H1 (cell line): Measurements from ENCODE around the gene SAG. TPM values are rescaled to one million over a fixed set of nuclear protein-coding genes. Genes with fewer than 3 reads are reported as not detected.

ENCODE experiments used
- BACH1 ChIP-seq: IDR thresholded peaks from 2 replicates; pipeline ENCODE4 v1.6.1; 2012; ENCODE audit warnings: low read length, improper control_type of control experiment
- CHD2 ChIP-seq: IDR thresholded peaks from 2 replicates; pipeline ENCODE4 v1.6.1; 2012; ENCODE audit warnings: low read length, improper control_type of control experiment
- EP300 ChIP-seq, 2 experiments: IDR thresholded peaks; 1 replicate in 1 of 2; 2 replicates in 1 of 2; pipeline ENCODE4 v1.6.1; 2011 to 2012; ENCODE audit warnings: low read depth in 2 of 2, low read length in 2 of 2, mild to moderate bottlenecking in 2 of 2, borderline replicate concordance in 1 of 2, inconsistent platforms in 1 of 2, moderate library complexity in 1 of 2
- EZH2 ChIP-seq: fragments of 200-600 bp; sonication (generic); IDR thresholded peaks from 2 replicates; pipeline ENCODE4 v1.7.1; 2012; ENCODE audit warnings: low read depth, mild to moderate bottlenecking, moderate library complexity, low read length, inconsistent platforms; ENCODE audit not compliant: severe bottlenecking
- MAFK ChIP-seq: IDR thresholded peaks from 2 replicates; pipeline ENCODE4 v1.6.1; 2012; ENCODE audit warnings: low read depth, mild to moderate bottlenecking, improper control_type of control experiment, low read length
- NRF1 ChIP-seq: IDR thresholded peaks from 2 replicates; pipeline ENCODE4 v1.6.1; 2011; ENCODE audit warnings: mild to moderate bottlenecking, low read depth, low read length, improper control_type of control experiment
- RFX5 ChIP-seq: IDR thresholded peaks from 2 replicates; pipeline ENCODE4 v1.6.1; 2011; ENCODE audit warnings: low read depth, low read length, improper control_type of control experiment, borderline replicate concordance
- RNF2 ChIP-seq: fragments of 200-900, 300-1000 bp; sonication (generic); IDR thresholded peaks from 2 replicates; pipeline ENCODE4 v1.7.1; 2016; ENCODE audit warnings: borderline replicate concordance, low read depth, mild to moderate bottlenecking, antibody characterized with exemption, low read length; ENCODE audit not compliant: poor library complexity, severe bottlenecking; ENCODE audit errors: missing control alignments
- SIX5 ChIP-seq: IDR thresholded peaks from 2 replicates; pipeline ENCODE4 v1.6.1; 2011; ENCODE audit warnings: mild to moderate bottlenecking, low read depth, low read length
- polyA plus RNA-seq, 7 experiments: library from polyadenylated mRNA; depleted of rRNA in 3 of 7; stranded (reverse) in 5 of 7; unstranded in 2 of 7; fragments of >200 nt in 5 of 7; fragments of 200-250 nt in 2 of 7; gene quantifications; 1 replicate in 5 of 7; 2 replicates in 1 of 7; 4 replicates in 1 of 7; pipeline versions ENCODE4 v1.2.1 to v1.2.3, GENCODE V29; 2011 to 2013; ENCODE audit warnings: missing spikeins in 2 of 7, mixed read lengths in 2 of 7
- total RNA-seq: library from RNA; stranded (reverse); fragmentation: NEBNext Ultra II Directional; extraction: Animal tissue kit (Norgen Biotek cat#: 25700); gene quantifications from 2 replicates; pipeline ENCODE4 v1.2.1, GENCODE V29; 2021
- TF ChIP-seq, protein P1 (sequence below): fragments of 300-600 bp; sonication (generic); IDR thresholded peaks from 2 replicates; pipeline ENCODE4 v1.7.1; 2012; ENCODE audit warnings: low read length, moderate library complexity, mild to moderate bottlenecking, inconsistent platforms; ENCODE audit not compliant: insufficient replicate concordance

Gene SAG
- total and polyA plus RNA-seq, 2 of the 8 experiments (the other 6 are each of a cell fraction or from before 2014, with no cell fraction given) = not detected

DNA sequence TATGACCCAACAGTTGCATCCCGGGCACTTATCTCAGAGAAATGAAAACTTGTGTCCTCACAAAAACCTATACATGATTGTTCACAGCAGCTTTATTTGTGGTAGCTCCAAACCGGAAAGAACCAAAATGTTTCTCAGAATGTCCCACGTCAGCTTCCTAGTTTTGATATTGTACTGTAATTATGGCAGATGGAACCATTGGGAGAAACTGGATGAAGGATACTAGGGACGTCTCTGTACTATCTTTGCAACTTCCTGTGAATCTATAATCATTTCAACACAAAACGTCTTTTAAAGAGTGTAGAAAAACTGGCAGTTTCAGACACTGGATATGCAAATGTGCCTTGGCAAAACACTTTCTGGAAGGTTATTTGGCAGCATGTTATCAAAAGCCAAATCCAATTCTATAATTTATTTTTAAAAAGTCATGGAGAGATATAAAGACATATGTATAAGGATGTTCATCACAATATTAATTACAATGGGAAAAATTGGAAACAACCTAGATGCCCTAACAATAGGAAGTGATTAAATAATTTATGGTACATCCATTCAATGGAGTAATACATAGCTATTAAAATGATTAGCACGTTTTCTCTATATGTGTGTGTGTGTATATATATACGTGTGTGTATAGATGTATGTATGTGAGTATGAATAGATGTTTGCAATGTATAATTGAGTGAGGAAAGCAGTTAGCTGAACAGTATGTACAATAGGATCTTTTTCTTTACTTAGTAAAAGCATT, 9.8 kb downstream of the SAG start (continued):
- TF ChIP-seq, protein P1, sequence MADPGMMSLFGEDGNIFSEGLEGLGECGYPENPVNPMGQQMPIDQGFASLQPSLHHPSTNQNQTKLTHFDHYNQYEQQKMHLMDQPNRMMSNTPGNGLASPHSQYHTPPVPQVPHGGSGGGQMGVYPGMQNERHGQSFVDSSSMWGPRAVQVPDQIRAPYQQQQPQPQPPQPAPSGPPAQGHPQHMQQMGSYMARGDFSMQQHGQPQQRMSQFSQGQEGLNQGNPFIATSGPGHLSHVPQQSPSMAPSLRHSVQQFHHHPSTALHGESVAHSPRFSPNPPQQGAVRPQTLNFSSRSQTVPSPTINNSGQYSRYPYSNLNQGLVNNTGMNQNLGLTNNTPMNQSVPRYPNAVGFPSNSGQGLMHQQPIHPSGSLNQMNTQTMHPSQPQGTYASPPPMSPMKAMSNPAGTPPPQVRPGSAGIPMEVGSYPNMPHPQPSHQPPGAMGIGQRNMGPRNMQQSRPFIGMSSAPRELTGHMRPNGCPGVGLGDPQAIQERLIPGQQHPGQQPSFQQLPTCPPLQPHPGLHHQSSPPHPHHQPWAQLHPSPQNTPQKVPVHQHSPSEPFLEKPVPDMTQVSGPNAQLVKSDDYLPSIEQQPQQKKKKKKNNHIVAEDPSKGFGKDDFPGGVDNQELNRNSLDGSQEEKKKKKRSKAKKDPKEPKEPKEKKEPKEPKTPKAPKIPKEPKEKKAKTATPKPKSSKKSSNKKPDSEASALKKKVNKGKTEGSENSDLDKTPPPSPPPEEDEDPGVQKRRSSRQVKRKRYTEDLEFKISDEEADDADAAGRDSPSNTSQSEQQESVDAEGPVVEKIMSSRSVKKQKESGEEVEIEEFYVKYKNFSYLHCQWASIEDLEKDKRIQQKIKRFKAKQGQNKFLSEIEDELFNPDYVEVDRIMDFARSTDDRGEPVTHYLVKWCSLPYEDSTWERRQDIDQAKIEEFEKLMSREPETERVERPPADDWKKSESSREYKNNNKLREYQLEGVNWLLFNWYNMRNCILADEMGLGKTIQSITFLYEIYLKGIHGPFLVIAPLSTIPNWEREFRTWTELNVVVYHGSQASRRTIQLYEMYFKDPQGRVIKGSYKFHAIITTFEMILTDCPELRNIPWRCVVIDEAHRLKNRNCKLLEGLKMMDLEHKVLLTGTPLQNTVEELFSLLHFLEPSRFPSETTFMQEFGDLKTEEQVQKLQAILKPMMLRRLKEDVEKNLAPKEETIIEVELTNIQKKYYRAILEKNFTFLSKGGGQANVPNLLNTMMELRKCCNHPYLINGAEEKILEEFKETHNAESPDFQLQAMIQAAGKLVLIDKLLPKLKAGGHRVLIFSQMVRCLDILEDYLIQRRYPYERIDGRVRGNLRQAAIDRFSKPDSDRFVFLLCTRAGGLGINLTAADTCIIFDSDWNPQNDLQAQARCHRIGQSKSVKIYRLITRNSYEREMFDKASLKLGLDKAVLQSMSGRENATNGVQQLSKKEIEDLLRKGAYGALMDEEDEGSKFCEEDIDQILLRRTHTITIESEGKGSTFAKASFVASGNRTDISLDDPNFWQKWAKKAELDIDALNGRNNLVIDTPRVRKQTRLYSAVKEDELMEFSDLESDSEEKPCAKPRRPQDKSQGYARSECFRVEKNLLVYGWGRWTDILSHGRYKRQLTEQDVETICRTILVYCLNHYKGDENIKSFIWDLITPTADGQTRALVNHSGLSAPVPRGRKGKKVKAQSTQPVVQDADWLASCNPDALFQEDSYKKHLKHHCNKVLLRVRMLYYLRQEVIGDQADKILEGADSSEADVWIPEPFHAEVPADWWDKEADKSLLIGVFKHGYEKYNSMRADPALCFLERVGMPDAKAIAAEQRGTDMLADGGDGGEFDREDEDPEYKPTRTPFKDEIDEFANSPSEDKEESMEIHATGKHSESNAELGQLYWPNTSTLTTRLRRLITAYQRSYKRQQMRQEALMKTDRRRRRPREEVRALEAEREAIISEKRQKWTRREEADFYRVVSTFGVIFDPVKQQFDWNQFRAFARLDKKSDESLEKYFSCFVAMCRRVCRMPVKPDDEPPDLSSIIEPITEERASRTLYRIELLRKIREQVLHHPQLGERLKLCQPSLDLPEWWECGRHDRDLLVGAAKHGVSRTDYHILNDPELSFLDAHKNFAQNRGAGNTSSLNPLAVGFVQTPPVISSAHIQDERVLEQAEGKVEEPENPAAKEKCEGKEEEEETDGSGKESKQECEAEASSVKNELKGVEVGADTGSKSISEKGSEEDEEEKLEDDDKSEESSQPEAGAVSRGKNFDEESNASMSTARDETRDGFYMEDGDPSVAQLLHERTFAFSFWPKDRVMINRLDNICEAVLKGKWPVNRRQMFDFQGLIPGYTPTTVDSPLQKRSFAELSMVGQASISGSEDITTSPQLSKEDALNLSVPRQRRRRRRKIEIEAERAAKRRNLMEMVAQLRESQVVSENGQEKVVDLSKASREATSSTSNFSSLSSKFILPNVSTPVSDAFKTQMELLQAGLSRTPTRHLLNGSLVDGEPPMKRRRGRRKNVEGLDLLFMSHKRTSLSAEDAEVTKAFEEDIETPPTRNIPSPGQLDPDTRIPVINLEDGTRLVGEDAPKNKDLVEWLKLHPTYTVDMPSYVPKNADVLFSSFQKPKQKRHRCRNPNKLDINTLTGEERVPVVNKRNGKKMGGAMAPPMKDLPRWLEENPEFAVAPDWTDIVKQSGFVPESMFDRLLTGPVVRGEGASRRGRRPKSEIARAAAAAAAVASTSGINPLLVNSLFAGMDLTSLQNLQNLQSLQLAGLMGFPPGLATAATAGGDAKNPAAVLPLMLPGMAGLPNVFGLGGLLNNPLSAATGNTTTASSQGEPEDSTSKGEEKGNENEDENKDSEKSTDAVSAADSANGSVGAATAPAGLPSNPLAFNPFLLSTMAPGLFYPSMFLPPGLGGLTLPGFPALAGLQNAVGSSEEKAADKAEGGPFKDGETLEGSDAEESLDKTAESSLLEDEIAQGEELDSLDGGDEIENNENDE = no peak
- TF ChIP-seq NRF1 (no peak), RFX5 (no peak), MAFK (no peak), EP300 (IDR thresholded peaks at IDR 0.05; ENCODE audit: borderline replicate concordance in 1 of 2, low read depth in 2 of 2, low read length in 2 of 2) (no peak), RNF2 (no peak), BACH1 (no peak), CHD2 (no peak), SIX5 (no peak), EZH2 (no peak)
